IPS DF 6.9 (cell line): ENCODE results near the gene RGPD3.
A peak's percentile ranks its signal among the peaks of the same experiment; 100 is the strongest.
"Not testable (repeated sequence)": the region's sequence is repeated elsewhere in the genome, so short reads cannot be mapped to it uniquely, and the experiment has no call there.

Experiments used
- DNase-seq: peaks from one replicate; pipeline ENCODE4 v3.0.0-alpha.2; 2013; ENCODE audit warnings: low read depth, low spot score
- H3K27ac ChIP-seq: one replicate; pipeline ENCODE4 v1.5.1; 2013; ENCODE audit warnings: low read length, control low read depth
- H3K27me3 ChIP-seq: 2 replicates; pipeline ENCODE4 v1.6.1; 2013; ENCODE audit warnings: mild to moderate bottlenecking, low read length; ENCODE audit not compliant: control insufficient read depth, insufficient read depth
- H3K36me3 ChIP-seq: 2 replicates; pipeline ENCODE4 v1.6.1; 2013; ENCODE audit warnings: low read length; ENCODE audit not compliant: control insufficient read depth, insufficient read depth
- H3K4me1 ChIP-seq: 2 replicates; pipeline ENCODE4 v1.6.1; 2013; ENCODE audit warnings: low read length; ENCODE audit not compliant: control insufficient read depth, insufficient read depth
- H3K4me3 ChIP-seq: 2 replicates; pipeline ENCODE4 v1.5.1; 2013; ENCODE audit warnings: mild to moderate bottlenecking, low read length
- H3K9me3 ChIP-seq: 2 replicates; pipeline ENCODE4 v1.6.1; 2013; ENCODE audit warnings: low read length, inconsistent platforms; ENCODE audit not compliant: control insufficient read depth, insufficient read depth
- WGBS: extraction: QIAGEN DNeasy Blood & Tissue Kit; methylation state at CpG from one replicate; pipeline ENCODE4 v1.1.7; 2013; ENCODE audit warnings: mixed read lengths, missing lambda C conversion rate; ENCODE audit not compliant: insufficient read length, insufficient coverage; 5-methylcytosine and 5-hydroxymethylcytosine counted together

RGPD3 gene

DNA sequence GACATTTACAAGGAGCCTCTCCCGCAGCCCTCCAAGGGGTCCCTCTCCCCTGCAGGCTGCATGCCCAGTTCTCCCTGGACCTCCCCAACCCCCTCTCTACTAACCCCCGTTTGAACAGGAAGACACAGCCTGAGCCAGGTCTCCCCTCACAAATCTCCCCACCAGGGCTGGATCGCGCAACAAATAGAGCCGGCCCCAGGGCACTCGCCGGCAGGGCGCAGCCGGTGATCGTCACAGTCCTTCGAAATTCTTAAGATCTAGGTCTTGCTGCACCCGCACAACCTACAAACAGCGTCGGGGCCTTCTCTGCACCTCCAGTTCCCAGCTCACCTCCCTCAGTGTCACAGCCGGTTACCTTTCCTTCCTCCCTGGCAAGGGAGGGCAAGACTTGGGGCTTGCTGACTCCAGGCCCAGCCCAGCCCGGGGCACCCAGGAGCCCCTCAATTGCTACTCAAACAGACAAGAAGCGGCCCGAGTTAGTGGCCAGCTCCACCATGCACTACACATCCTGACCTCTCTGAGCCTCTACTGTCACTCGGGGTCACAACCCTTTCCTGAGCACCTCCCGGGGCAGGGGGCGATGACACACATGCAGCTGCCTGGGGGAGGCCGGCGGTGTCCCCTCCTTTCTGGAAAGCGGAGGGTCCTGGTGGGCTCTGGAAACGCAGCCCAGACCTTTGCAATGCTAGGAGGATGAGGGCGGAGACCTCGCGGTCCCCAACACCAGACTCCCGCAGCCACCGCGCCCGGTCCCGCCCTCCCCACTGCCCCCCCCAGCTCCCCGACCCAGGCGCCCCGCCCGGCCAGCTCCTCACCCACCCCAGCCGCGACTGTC is 18.6 kb upstream of the RGPD3 start, which contains the start of gene CD8B2:
TSS of gene CD8B2 (plus strand) at position 814 of the 835 bp plus-strand sequence. CDS start 63 bp downstream, outside the sequence.
- H3K4me1 ChIP-seq, H3K27ac ChIP-seq, H3K27me3 ChIP-seq, DNase-seq, H3K36me3 ChIP-seq, H3K9me3 ChIP-seq: not testable (repeated sequence)
- no CpG with 5 or more reads among the region's 39 CpGs for WGBS
- peak within 1 kb of the TSS; percentile 2; the same call in 1 of the 2 replicates for H3K4me3 ChIP-seq

DNA sequence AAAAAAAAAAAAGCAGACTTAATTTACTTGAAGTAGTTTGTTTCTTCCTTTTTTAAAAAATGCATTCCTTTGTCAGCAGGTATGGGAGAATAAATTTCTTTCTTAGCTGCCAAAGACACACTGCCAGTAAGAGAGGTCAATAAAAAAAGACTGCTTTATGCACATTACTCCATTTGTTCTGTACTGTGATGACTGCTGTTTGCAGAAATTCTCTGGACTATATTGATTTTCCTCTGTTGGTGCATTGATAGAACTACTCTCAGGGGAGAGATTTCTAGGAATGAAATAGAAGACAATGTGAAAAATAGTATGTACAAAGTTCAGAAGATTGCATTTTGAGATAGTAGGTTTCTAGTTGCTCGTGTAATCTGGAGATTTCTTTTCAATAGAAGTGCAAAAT is 11.3 kb upstream of the RGPD3 start:
- WGBS: no CpG with 5 or more reads among the region's 1 CpG
- not testable (repeated sequence) for DNase-seq, H3K27ac ChIP-seq, H3K4me1 ChIP-seq, H3K36me3 ChIP-seq, H3K4me3 ChIP-seq, H3K27me3 ChIP-seq, H3K9me3 ChIP-seq

DNA sequence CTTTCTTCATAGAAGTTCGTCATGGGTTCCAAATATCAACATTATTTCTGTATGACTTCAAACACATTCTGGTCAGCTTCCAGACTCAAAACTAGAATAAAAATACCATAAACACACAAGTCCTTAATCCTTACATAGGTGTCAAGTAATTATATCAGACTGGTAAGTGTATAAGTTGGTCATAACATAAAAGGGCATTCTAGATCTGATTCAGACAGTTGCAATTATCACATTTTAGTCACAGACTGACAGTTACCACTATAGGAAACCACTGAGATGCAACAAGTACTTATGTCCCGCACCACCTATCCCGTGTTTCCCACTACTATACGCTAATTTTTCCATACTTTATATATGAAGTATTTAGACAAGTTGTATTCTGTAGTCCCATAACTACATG is 9.4 kb upstream of the RGPD3 start:
- not testable (repeated sequence) for H3K4me3 ChIP-seq, DNase-seq, H3K9me3 ChIP-seq, H3K4me1 ChIP-seq, H3K36me3 ChIP-seq, H3K27me3 ChIP-seq, H3K27ac ChIP-seq
- WGBS: no CpG with 5 or more reads among the region's 4 CpGs

DNA sequence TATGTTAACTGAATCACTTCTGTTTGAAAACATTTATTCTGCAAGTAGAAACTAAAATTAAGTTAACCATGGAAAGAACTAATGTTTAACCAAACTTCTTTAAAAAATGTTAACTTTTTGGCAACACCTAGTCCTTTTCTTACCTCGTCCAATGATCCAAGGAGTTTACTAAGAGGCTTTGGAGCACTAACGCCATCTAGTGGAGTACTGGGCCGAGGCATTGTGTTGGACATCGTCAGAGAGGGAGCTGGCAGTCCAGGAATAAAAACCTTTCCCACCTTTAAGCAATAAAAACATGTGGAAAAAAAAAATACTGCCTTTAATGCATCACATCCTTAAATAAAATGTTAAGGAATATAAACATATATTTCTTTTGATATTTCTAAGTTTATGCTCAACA is 2.4 kb upstream of the RGPD3 start:
- not testable (repeated sequence) for H3K27me3 ChIP-seq, H3K36me3 ChIP-seq, DNase-seq, H3K9me3 ChIP-seq, H3K4me1 ChIP-seq, H3K4me3 ChIP-seq, H3K27ac ChIP-seq
- WGBS: no CpG with 5 or more reads among the region's 4 CpGs

DNA sequence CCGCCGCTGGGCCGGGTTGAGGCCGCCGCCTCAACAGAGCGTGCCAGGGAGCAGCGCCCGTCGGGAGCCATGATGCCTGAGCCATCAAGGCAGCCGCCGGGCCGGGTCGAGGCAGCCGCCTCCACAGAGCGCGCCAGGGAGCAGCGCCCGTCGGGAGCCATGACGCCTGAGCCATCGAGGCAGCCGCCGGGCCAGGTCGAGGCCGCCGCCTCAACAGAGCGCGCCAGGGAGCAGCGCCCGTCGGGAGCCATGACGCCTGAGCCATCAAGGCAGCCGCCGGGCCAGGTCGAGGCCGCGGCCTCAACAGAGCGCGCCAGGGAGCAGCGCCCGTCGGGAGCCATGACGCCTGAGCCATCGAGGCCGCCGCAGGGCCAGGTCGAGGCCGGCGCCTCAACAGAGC is 697 bp downstream of the RGPD3 start:
- H3K4me3 ChIP-seq, H3K4me1 ChIP-seq, DNase-seq, H3K27me3 ChIP-seq, H3K27ac ChIP-seq, H3K9me3 ChIP-seq, H3K36me3 ChIP-seq: not testable (repeated sequence)
- WGBS: no CpG with 5 or more reads among the region's 49 CpGs

DNA sequence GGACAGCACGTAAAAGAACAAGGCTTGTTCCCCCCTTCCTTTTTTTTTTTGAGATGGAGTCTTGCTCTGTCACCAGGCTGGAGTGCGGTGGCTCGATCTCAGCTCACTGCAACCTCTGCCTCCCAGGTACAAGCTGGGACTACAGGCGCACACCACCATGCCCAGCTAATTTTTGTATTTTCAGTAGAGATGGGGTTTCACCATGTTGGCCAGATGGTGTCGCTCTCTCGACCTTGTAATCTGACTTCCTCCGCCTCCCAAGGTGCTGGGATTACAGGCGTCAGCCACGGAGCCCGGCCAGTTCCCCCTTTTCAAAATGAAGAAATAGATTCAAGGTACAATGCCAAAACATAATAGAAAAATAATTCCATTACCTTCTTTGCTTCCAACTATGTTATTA is 6.3 kb downstream of the RGPD3 start:
- H3K27me3 ChIP-seq, DNase-seq: not testable (repeated sequence)
- WGBS: no CpG with 5 or more reads among the region's 10 CpGs

GRCh38 chr2:106390680-106391079 is 77.5 kb downstream of the RGPD3 start:
- WGBS: no CpG with 5 or more reads among the region's 5 CpGs
- not testable (repeated sequence) for H3K4me1 ChIP-seq, H3K36me3 ChIP-seq, H3K9me3 ChIP-seq, H3K27me3 ChIP-seq, H3K4me3 ChIP-seq, DNase-seq, H3K27ac ChIP-seq

More for the DNA sequence above, 6.3 kb downstream of the RGPD3 start:
- H3K4me1 ChIP-seq, H3K4me3 ChIP-seq, H3K9me3 ChIP-seq, H3K27ac ChIP-seq, H3K36me3 ChIP-seq: not testable (repeated sequence)

DNA sequence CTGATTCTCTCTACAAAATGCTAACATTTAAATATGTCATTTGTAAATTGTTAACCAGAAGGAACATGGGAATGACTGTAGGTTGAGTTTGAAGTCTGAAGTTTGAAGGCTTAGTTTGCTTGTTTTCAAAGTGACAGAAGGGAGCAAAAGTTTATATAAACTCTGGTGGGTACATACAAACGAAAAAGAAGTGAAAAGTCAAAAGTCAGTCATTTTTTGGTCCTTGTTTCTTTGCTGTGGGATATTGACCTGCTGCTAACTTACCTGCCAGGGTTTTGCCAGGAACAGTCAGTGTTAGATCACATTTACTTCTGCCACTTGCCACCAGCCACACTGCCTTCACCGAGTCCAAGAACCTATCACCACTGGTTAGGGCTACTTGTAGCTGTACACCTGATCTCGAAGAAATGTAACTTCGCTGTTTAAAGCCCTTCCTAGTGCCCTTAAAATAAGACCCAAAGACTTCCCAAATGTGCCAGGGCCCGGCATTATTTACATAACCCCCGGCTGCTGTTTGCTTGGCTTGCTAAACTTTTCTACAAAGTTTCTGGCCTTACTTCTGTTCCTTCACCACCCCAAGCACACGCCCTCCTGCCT is 79.3 kb downstream of the RGPD3 start:
- not testable (repeated sequence) for H3K27ac ChIP-seq, H3K27me3 ChIP-seq, DNase-seq, H3K4me1 ChIP-seq, H3K4me3 ChIP-seq, H3K36me3 ChIP-seq, H3K9me3 ChIP-seq
- no CpG with 5 or more reads among the region's 7 CpGs for WGBS

DNA sequence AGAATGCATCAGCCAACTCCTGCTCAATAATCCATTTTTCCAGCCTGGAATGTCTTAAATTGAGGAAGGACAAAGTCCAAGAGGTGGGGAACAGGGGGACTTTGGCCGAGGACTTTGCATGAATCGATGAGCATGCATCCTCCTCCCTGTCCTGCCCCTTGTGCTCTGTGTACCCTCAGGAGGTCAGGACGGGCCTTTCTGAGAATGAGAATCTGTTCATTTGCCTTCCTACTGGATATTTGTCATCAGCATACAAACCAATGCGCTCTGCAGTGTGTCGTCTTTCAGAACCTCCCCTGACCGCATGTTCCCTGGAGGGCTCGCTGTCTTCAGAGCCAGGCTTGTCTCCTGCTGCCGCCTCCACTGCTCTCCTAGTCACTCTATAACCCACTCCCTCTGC is 83.7 kb downstream of the RGPD3 start:
- not testable (repeated sequence) for H3K9me3 ChIP-seq, H3K4me3 ChIP-seq, H3K4me1 ChIP-seq, H3K36me3 ChIP-seq, DNase-seq, H3K27ac ChIP-seq, H3K27me3 ChIP-seq
- no CpG with 5 or more reads among the region's 8 CpGs for WGBS

GRCh38 chr2:106381867-106382266 is 86.3 kb downstream of the RGPD3 start:
- not testable (repeated sequence) for H3K4me3 ChIP-seq, H3K4me1 ChIP-seq, H3K9me3 ChIP-seq, DNase-seq, H3K27me3 ChIP-seq, H3K27ac ChIP-seq, H3K36me3 ChIP-seq
- WGBS: no CpG with 5 or more reads among the region's 4 CpGs

DNA sequence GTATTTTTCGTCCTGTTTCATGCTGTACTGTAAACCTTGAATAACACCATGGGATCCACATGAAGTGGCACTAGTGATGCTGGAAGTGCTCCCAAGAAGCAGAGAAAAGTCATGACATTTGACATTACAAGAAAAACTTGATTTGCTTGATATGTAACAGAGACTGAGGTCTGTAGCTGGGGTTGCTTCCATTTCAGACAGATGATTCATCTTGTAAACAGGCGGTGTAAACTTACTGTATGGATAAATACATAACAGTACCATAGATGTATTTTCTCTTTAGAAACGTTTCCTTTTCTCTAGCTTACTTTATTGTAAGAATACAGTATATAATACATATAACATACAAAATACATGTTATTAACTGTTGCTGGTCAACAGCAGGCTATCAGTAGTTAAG is 88.6 kb downstream of the RGPD3 start:
- no CpG with 5 or more reads among the region's 3 CpGs for WGBS
- not testable (repeated sequence) for H3K27me3 ChIP-seq, H3K36me3 ChIP-seq, H3K4me1 ChIP-seq, H3K27ac ChIP-seq, H3K9me3 ChIP-seq, H3K4me3 ChIP-seq, DNase-seq
